GM21576 (cell line): ENCODE measurements around the gene CIPC.
A peak's percentile ranks its signal among the peaks of the same experiment; 100 is the strongest.

ENCODE experiments used
- ATAC-seq: cut with Tn5 transposase; IDR thresholded peaks from one replicate; pipeline ENCODE4 v1.9.1; 2021; ENCODE audit warnings: mild to moderate bottlenecking, moderate library complexity; ENCODE audit not compliant: unreplicated experiment

CIPC gene

GRCh38 chr14:77097700-77098528, at the start of gene CIPC:
CIPC (plus strand) TSS chr14:77098258; CDS start chr14:77105709, 7,451 bp downstream.
- ATAC-seq, result peak; percentile 86

GRCh38 chr14:77051116-77051515, 46.9 kb upstream of the CIPC start:
- ATAC-seq, result no peak

GRCh38 chr14:77052281-77053044, 45.6 kb upstream of the CIPC start:
- no peak for ATAC-seq

DNA sequence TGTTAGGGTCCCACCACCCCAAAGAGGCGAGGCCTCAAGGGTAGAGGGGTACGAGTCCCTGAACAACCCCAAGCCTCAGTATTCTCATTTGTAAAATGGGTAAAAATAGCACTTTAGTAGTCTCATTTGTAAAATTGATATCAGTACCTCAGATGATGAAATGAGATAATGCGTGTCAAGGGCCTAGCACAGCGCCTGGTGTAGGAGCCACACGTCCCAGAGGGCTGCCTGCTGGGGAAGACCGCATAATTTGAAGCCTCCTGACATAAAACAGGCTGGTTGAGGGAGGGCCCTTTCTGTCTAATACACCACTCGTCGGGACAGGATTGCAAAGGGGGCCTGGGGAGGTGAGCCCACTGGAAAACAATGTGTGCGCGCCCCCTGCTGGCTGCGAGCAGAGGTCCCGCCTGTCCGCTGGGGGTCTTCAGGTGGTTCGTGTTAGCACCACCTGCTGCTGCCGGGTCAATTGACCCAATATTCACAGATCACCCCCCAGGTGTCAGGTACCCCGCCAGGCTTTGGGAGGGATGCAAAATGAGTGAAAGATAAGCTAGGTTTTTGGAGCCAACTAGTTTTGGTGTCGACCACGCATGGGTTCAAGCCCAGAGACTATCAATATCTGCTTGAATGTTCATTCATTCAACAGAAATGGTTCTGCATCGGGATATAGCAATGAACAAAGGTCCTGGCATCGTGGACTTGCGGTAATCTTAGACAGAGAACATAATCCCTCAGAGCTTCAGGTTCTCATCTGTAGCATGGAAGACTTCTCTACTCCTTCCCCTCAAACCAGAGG, 44.8 kb upstream of the CIPC start:
- peak; percentile 52 for ATAC-seq

DNA sequence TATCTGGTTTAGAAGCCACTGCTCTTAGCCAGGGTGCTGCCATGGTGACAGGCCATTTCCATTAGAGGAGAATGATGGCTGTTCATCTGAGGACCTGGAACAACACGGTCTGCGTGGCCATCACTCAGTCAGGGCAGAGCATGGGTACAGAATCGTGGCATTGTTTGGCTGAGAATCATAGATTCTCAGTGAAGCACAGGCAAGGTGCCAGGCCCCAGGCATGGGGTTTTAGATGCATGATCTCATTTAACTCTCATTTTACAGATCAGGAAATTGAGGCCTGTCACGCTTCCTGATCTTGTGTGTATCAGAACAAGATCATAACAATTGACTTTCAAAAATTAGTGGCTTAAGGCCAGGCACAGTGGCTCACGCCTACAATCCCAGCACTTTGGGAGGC, 42.8 kb upstream of the CIPC start:
- ATAC-seq, result no peak

DNA sequence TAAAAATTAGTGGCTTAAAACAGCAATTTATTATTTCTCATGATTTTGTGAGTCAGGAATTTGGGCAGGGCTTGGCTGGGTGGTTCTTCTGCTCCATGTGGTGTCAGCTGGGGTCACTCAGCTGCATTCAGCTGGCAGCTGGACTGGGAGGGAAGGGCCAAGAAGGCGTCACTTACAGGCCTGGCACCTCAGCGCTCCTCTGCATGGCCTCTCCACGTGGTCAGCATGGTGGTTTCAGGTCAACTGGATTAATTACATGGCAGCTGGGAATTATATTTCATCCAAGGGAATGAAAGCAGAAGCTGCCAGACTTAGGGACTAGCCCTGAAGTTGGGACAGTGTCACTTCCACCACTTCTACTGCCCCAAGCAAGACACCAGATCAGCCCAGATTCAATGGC, 42.1 kb upstream of the CIPC start:
- no peak for ATAC-seq

GRCh38 chr14:77058117-77058516, 39.9 kb upstream of the CIPC start:
- ATAC-seq, result no peak

GRCh38 chr14:77058785-77059184, 39.3 kb upstream of the CIPC start:
- no peak for ATAC-seq

DNA sequence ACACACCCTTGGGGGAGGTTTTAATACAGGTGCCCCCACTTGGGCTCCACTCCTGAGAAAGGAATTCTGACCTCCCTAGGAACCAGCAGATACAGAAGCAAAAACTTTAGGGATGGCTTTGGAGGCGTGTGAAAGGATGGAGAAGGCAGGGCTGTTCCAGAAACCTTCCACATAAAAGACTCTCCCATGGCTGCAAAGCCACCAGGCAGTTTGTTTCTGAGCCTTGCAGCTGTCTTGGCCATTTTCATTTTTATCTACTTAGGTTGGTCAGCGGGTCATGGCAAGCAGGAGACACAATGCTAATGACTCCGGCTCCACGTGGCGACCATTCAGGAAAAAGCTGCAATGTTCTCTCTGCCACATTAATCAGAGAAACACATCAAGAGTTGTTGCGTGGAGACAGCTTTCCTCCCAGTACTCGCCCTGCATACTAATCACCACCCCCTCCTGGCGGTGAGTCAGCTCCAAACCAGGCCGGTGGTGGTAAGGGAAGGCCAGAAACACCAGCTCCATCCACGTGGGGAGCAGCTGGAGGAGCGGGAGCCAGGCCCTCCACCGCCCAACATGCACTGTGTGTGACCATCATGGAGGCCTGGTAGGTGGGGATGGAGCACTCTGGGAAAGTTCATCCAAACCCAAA, 38.7 kb upstream of the CIPC start:
- no peak for ATAC-seq

- no peak for ATAC-seq
These were observed 36.3 kb upstream of the CIPC start for GRCh38 chr14:77061630-77062257.

DNA sequence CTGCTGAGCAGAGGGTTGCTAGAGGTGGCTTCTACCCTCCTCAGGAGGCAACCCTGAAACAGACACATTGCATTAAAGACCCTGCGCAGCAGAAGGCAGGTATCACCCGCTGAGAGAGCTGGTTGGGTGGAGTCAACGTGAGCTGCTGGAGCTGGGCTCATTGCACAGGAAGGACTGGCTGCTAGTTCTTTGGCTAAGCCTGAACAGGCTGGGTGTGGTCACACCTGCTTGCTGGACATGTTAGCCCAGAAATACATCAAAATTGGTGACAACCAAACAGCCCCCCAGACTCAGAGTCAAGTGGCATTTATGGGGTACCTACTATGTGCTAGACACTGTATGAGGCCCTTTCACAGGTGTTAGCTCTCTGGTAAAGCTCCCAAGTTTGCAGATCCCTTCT, 35.8 kb upstream of the CIPC start:
- ATAC-seq, result no peak

DNA sequence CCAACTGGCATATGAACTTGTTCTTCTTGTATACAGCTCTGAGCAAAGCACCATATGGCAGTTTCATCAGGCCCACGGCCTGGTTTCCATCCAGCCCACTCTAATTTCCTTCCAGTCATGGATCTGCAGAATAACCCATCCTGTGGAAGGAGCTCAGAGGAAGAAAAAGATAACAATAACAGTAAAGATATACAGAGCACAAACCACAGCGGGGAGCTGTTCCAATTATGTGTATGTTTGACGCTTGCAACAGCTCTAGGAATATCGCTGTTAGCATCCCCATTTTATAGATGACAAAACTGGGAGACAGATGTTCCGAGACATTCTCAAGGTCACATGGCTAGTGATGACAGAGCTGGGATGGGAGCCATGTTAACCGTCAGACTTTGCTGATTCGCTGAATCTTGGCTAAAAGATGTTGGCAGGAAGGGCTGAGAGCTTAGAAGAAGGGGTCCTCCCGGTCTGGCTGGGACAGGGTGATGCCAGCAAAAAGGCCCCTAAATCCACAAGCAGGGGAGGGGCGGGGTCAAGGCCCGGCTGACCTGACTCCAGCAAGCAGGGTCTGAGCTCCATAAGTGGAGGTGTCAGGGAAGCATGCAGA, 34.4 kb upstream of the CIPC start:
- ATAC-seq, result no peak

GRCh38 chr14:77064521-77065178, 33.4 kb upstream of the CIPC start:
- ATAC-seq, result no peak

- ATAC-seq, result no peak
These were observed 32.0 kb upstream of the CIPC start for GRCh38 chr14:77065851-77066577.

GRCh38 chr14:77066578-77067172, 31.4 kb upstream of the CIPC start:
- ATAC-seq, result no peak

- ATAC-seq, result peak; percentile 53
These were observed 30.2 kb upstream of the CIPC start for GRCh38 chr14:77067632-77068516.

DNA sequence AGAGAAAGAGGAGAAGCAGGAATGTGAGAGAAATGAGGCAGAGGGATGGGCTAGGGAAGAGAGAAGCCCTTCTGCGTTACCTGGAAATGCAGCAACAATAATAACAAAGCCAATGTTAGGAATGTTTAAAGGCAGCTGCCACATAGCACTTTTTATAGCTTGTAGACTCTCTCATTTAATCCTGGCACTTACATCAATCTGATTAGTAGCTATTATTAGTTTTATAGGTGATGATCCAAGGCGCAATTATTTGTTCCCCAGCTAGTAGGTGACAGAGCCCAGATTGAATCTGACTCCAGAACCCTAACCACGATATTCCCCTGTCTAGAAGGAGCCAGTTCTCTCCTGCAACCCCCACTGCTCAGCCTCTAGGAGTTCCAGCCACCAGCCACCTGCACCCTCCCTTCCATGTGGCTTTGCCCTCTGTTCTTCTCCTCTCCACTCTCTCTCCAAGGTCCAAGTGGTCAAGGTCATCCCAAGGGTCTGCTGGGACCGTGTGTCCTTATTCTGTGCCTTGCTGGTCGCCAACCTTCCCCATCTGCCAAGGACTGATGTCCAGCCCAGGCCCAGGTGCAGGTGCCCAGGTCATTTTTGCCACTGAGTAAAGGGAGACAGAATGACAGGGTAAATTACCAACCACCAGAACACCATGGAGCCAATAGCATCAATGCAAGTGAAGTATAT, 29.4 kb upstream of the CIPC start:
- no peak for ATAC-seq
